HCT116 (cell line): Measurements from ENCODE around the gene INS.

ENCODE experiments used
- CBX3 ChIP-seq: IDR thresholded peaks from 2 replicates; pipeline ENCODE4 v1.6.1; 2012; ENCODE audit warnings: low read depth
- CTCF ChIP-seq, 3 experiments: fragments of 200-600 bp in 1 of 3; sonication (generic) in 1 of 3; IDR thresholded peaks in 2 of 3; conservative IDR thresholded peaks in 1 of 3; 2 replicates each; pipeline ENCODE4 v1.5.1; 2012 to 2017; ENCODE audit warnings: low read depth in 2 of 3, low read length in 2 of 3, antibody characterized with exemption in 1 of 3, borderline replicate concordance in 1 of 3, control low read depth in 1 of 3, mild to moderate bottlenecking in 1 of 3, mixed read lengths in 1 of 3, mixed run types in 1 of 3, moderate library complexity in 1 of 3; ENCODE audit not compliant: insufficient read depth in 1 of 3
- EZH2 ChIP-seq: fragments of 200-600 bp; sonication (generic); IDR thresholded peaks from 2 replicates; pipeline ENCODE4 v1.6.1; 2017; ENCODE audit warnings: antibody characterized with exemption, mixed run types
- JUND ChIP-seq: IDR thresholded peaks from 2 replicates; pipeline ENCODE4 v1.6.1; 2012
- MAX ChIP-seq: IDR thresholded peaks from 2 replicates; pipeline ENCODE4 v1.6.1; 2012
- POLR2A ChIP-seq: IDR thresholded peaks from 2 replicates; pipeline ENCODE4 v1.7.0; 2011; ENCODE audit warnings: borderline replicate concordance; ENCODE audit not compliant: insufficient read depth, insufficient read length; ENCODE audit errors: extremely low read depth
- POLR2AphosphoS5 ChIP-seq: IDR thresholded peaks from 2 replicates; pipeline ENCODE4 v1.6.1; 2011; ENCODE audit warnings: mild to moderate bottlenecking, low read depth, low read length, moderate library complexity
- RAD21 ChIP-seq: IDR thresholded peaks from 2 replicates; pipeline ENCODE4 v1.6.1; 2012; ENCODE audit warnings: low read depth, mild to moderate bottlenecking
- SP1 ChIP-seq: IDR thresholded peaks from 2 replicates; pipeline ENCODE4 v1.6.1; 2012; ENCODE audit warnings: low read depth
- YY1 ChIP-seq: IDR thresholded peaks from 2 replicates; pipeline ENCODE4 v1.6.1; 2011; ENCODE audit warnings: low read length, low read depth, moderate library complexity, mild to moderate bottlenecking; ENCODE audit not compliant: insufficient replicate concordance; ENCODE audit errors: extremely low read depth
- ZNF274 ChIP-seq: fragments of 200-500 bp; sonication (Bioruptor generic); IDR thresholded peaks from 2 replicates; pipeline ENCODE4 v1.6.1; 2014; ENCODE audit warnings: mild to moderate bottlenecking, low read depth, low read length, inconsistent platforms
- TF ChIP-seq, protein P1 (sequence below): IDR thresholded peaks from 2 replicates; pipeline ENCODE4 v1.6.1; 2012
- TF ChIP-seq, protein P2 (sequence below): IDR thresholded peaks from 2 replicates; pipeline ENCODE4 v1.6.1; 2012; ENCODE audit warnings: low read depth

GRCh38 chr11:2114430-2115241 is 46.4 kb downstream of the INS start:
- TF ChIP-seq CTCF (IDR thresholded peaks at IDR 0.05 in 2 of 3, conservative IDR thresholded peaks at IDR 0.05 in 1 of 3; ENCODE audit: borderline replicate concordance in 1 of 3, insufficient read depth in 1 of 3, low read depth in 2 of 3, low read length in 2 of 3) (no peak), EZH2 (no peak), MAX (no peak), POLR2AphosphoS5 (no peak), SP1 (no peak), POLR2A (no peak), ZNF274 (no peak), YY1 (no peak), CBX3 (no peak), JUND (no peak), RAD21 (no peak)
- TF ChIP-seq, protein P1, sequence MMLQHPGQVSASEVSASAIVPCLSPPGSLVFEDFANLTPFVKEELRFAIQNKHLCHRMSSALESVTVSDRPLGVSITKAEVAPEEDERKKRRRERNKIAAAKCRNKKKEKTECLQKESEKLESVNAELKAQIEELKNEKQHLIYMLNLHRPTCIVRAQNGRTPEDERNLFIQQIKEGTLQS: no peak
- TF ChIP-seq, protein P2, sequence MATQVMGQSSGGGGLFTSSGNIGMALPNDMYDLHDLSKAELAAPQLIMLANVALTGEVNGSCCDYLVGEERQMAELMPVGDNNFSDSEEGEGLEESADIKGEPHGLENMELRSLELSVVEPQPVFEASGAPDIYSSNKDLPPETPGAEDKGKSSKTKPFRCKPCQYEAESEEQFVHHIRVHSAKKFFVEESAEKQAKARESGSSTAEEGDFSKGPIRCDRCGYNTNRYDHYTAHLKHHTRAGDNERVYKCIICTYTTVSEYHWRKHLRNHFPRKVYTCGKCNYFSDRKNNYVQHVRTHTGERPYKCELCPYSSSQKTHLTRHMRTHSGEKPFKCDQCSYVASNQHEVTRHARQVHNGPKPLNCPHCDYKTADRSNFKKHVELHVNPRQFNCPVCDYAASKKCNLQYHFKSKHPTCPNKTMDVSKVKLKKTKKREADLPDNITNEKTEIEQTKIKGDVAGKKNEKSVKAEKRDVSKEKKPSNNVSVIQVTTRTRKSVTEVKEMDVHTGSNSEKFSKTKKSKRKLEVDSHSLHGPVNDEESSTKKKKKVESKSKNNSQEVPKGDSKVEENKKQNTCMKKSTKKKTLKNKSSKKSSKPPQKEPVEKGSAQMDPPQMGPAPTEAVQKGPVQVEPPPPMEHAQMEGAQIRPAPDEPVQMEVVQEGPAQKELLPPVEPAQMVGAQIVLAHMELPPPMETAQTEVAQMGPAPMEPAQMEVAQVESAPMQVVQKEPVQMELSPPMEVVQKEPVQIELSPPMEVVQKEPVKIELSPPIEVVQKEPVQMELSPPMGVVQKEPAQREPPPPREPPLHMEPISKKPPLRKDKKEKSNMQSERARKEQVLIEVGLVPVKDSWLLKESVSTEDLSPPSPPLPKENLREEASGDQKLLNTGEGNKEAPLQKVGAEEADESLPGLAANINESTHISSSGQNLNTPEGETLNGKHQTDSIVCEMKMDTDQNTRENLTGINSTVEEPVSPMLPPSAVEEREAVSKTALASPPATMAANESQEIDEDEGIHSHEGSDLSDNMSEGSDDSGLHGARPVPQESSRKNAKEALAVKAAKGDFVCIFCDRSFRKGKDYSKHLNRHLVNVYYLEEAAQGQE: no peak
